Astrocyte of the cerebellum (primary cell): ENCODE results near the gene TSPO2.

Experiments used
- DNase-seq: peaks from one replicate; pipeline ENCODE4 v3.0.0-alpha.2; 2011; ENCODE audit warnings: low read depth
- H3K4me3 ChIP-seq: 2 replicates; pipeline ENCODE4 v1.5.1; 2011; ENCODE audit warnings: mild to moderate bottlenecking, low read depth, low read length, moderate library complexity
- in situ Hi-C: cut with HindIII; loops from 2 replicates; pipeline ENCODE4 v1.10.0; 2017; ENCODE audit warnings: low sequenced_read_pairs
- TF ChIP-seq, protein P1 (sequence below): IDR thresholded peaks from 2 replicates; pipeline ENCODE4 v1.5.1; 2012; ENCODE audit warnings: low read length, low read depth, moderate library complexity, mild to moderate bottlenecking; ENCODE audit errors: missing control alignments

TSPO2 gene

DNA sequence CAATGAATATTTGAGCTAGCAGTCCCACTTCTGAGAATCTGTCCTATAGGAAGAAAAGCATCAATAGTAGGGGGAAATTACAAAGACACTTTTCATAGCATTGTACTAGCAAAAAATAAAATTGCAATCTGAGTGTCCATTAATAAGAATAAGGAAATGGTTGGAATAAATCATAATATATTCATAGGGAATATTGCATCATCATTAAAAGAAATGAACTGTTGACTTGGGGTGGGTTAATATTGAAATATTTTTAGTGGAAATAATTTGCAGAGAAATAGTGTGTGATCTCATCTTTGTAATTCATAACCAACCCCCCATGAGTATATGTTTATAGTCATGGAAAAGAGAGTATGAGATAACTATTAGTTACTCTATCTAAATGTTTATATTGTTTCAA lies 42.9 kb downstream of the TSPO2 start:
- no peak overlapping the region for H3K4me3 ChIP-seq
- TF ChIP-seq, protein P1, sequence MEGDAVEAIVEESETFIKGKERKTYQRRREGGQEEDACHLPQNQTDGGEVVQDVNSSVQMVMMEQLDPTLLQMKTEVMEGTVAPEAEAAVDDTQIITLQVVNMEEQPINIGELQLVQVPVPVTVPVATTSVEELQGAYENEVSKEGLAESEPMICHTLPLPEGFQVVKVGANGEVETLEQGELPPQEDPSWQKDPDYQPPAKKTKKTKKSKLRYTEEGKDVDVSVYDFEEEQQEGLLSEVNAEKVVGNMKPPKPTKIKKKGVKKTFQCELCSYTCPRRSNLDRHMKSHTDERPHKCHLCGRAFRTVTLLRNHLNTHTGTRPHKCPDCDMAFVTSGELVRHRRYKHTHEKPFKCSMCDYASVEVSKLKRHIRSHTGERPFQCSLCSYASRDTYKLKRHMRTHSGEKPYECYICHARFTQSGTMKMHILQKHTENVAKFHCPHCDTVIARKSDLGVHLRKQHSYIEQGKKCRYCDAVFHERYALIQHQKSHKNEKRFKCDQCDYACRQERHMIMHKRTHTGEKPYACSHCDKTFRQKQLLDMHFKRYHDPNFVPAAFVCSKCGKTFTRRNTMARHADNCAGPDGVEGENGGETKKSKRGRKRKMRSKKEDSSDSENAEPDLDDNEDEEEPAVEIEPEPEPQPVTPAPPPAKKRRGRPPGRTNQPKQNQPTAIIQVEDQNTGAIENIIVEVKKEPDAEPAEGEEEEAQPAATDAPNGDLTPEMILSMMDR = no peak
- in situ Hi-C loops = no loop called here
- DNase-seq = no peak

DNA sequence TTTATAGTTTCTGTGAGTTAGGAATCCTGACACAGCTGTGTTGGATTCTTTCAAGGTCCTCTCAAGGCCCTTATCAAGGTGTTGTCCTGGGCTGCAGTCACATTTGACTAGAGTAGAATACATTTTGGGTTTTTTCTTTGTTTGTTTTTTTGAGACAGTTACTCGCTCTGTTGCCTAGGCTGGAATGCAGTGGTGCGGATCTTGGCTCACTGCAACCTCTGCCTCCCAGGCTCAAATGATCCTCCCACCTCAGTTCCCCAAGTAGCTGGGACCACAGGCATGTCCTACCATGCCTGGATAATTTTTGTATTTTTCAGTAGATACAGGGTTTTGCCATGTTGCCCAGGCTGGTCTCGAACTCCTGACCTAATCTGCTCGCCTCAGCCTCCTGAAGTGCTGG lies 46.2 kb downstream of the TSPO2 start:
- no peak for DNase-seq
- TF ChIP-seq, protein P1 = no peak
- H3K4me3 ChIP-seq = no peak overlapping the region
- in situ Hi-C loops = no loop called here

DNA sequence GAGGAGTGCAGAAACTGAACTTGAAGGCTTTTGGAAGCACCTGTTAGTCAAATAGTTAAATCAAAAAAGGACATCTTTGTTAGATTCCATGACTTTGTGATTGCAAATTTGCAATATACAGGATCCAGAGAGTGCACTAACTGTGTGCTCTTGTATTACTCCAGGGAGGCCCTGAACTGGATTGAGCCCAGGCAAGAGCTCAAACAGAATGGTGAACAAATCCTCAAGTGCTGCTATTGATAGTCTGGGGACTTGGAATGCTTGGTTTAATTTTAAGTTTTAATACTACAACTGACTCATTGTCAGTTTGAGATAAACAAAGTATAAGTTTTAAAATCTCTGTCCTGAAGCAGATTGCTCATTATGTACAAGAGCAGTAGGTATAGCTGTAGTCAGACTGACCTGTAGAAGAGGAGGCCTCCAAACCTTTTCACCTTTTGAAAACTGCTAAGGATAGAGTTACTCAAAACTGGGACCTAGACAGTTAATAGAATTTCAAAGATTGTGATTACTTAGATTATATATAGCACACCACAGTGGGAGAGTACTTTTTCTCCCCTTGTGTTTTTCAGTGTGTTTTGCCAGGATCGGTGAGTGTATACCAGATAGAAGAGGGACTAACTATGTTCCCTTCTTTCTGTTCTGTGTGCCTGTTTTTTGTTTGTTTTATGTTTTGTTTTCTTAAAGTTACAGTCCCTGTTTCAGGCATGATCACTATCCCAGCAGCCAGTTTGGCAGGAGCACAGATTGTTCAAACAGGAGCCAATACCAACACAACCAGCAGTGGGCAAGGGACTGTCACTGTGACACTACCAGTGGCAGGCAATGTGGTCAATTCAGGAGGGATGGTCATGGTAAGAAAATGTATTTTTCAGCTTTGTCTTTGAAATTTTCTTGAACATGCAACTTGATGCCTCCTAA lies 48.8 kb downstream of the TSPO2 start:
- no peak for DNase-seq

DNA sequence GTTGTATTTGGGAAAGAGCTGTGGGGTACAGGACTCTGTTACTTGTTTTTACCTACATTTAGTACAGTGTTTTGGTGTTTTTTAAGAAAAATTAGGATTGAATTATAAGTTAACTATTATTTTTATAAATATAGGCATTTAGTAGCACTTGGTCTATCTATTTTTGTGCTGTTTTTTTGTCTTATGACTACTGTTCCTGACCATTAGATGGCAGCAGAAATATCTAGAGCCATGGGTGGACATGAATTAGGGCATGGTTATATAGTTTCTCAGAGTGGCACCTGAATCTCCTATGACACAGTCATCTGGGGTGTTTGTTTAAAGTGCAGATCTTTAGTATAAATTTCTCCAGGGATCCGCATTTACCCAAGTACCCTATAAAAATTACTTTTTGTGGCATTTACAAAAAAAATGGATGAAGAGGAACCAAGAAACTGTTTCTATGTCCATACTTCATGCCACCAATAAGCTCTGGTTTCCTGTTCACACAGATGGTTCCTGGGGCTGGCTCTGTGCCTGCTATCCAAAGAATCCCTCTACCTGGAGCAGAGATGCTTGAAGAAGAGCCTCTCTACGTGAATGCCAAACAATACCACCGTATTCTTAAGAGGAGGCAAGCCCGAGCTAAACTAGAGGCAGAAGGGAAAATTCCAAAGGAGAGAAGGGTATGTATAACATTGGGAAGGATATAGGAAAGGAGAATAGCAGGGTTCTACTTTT lies 50.3 kb downstream of the TSPO2 start:
- in situ Hi-C loops = no loop called here
- DNase-seq = no peak
- H3K4me3 ChIP-seq = no peak overlapping the region

More for the DNA sequence above, 48.8 kb downstream of the TSPO2 start:
- H3K4me3 ChIP-seq = no peak overlapping the region
- in situ Hi-C loops = no loop called here
- TF ChIP-seq, protein P1 = no peak

DNA sequence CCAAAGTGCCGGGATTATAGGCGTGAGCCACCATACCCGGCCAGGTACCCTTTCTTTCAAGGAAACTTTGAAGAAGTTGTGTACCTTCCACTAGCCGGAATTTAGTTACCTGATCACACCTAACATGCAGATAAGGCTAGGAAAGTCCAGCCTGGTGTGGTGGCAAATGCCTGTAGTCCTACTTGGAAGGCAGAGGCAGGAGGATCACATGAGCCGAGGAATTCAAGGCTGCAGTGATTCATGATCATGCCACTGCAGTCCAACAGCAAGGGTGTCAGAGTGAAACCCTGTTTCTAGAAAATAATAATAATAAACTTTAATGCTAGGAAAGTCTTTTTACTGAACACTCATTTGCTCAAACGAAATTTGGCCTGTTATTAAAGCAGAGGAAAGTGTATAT lies 51.5 kb downstream of the TSPO2 start:
- no peak for DNase-seq
- no peak overlapping the region for H3K4me3 ChIP-seq
- TF ChIP-seq, protein P1 = no peak
- in situ Hi-C loops = no loop called here

More for the DNA sequence above, 50.3 kb downstream of the TSPO2 start:
- TF ChIP-seq, protein P1 = peak; percentile 43
